SK-N-SH treated with all-trans-retinoic acid at 6 μM for 48 hours (cell line): ENCODE results near the gene JPH3.

Experiments
- ATAC-seq: fragments of 200-7000 bp; cut with Tn5 transposase; 3 replicates; pipeline ENCODE4 v1.9.1; 2020; ENCODE audit warnings: mild to moderate bottlenecking, moderate library complexity
- ARNTL ChIP-seq: fragments of 450-650 bp; formaldehyde crosslinking; IDR thresholded peaks from 2 replicates; pipeline ENCODE4 v1.5.0; 2020; ENCODE audit warnings: low read depth, mild to moderate bottlenecking, moderate library complexity, borderline replicate concordance
- BACH2 ChIP-seq: fragments of 250-450 bp; sonication (Bioruptor Pico); IDR thresholded peaks from 2 replicates; pipeline ENCODE4 v1.9.0; 2021; ENCODE audit warnings: mild to moderate bottlenecking, borderline replicate concordance
- CREB5 ChIP-seq: fragments of 250-450 bp; sonication (Bioruptor Pico); IDR thresholded peaks from 2 replicates; pipeline ENCODE4 v1.5.1; 2020; ENCODE audit warnings: low read depth, mild to moderate bottlenecking, moderate library complexity
- CSDC2 ChIP-seq: fragments of 250-450 bp; sonication (Bioruptor Pico); IDR thresholded peaks from 2 replicates; pipeline ENCODE4 v1.5.0; 2020; ENCODE audit warnings: mild to moderate bottlenecking, moderate library complexity
- GLIS3 ChIP-seq: fragments of 250-450 bp; sonication (Bioruptor Pico); IDR thresholded peaks from 2 replicates; pipeline ENCODE4 v1.5.0; 2020; ENCODE audit warnings: mild to moderate bottlenecking, moderate library complexity
- ISL1 ChIP-seq: fragments of 250-450 bp; sonication (Bioruptor Pico); IDR thresholded peaks from 2 replicates; pipeline ENCODE4 v2.1.2; 2022; ENCODE audit warnings: mild to moderate bottlenecking, moderate library complexity
- OSR1 ChIP-seq: fragments of 250-450 bp; sonication (Bioruptor Pico); IDR thresholded peaks from 2 replicates; pipeline ENCODE4 v1.8.0; 2022; ENCODE audit warnings: moderate library complexity, mild to moderate bottlenecking, inconsistent platforms
- PPARA ChIP-seq: fragments of 250-450 bp; sonication (Bioruptor Pico); IDR thresholded peaks from 2 replicates; pipeline ENCODE4 v1.5.0; 2020; ENCODE audit warnings: mild to moderate bottlenecking, borderline replicate concordance
- RARB ChIP-seq: fragments of 250-450 bp; sonication (Bioruptor Pico); IDR thresholded peaks from 2 replicates; pipeline ENCODE4 v1.8.0; 2021; ENCODE audit warnings: mild to moderate bottlenecking, moderate library complexity
- TCF4 ChIP-seq: fragments of 250-450 bp; sonication (Bioruptor Pico); IDR thresholded peaks from 2 replicates; pipeline ENCODE4 v1.8.0; 2021; ENCODE audit warnings: mild to moderate bottlenecking, moderate library complexity, borderline replicate concordance
- TOX ChIP-seq: fragments of 250-450 bp; sonication (Bioruptor Pico); IDR thresholded peaks from 2 replicates; pipeline ENCODE4 v1.8.0; 2021; ENCODE audit warnings: mild to moderate bottlenecking, moderate library complexity, borderline replicate concordance
- ZC3H10 ChIP-seq: fragments of 250-450 bp; sonication (Bioruptor Pico); IDR thresholded peaks from 2 replicates; pipeline ENCODE4 v1.5.1; 2021; ENCODE audit warnings: mild to moderate bottlenecking, moderate library complexity
- ZFP3 ChIP-seq: fragments of 250-450 bp; sonication (Bioruptor Pico); IDR thresholded peaks from 2 replicates; pipeline ENCODE4 v1.5.0; 2020; ENCODE audit warnings: mild to moderate bottlenecking, moderate library complexity
- ZFP30 ChIP-seq: fragments of 450-650 bp; formaldehyde crosslinking; IDR thresholded peaks from 2 replicates; pipeline ENCODE4 v1.5.0; 2022; ENCODE audit warnings: mild to moderate bottlenecking, moderate library complexity
- ZNF565 ChIP-seq: fragments of 450-650 bp; formaldehyde crosslinking; conservative IDR thresholded peaks from 2 replicates; pipeline ENCODE4 v1.5.0; 2020; ENCODE audit warnings: low read depth, mild to moderate bottlenecking, moderate library complexity
- ZNF70 ChIP-seq: fragments of 450-650 bp; formaldehyde crosslinking; IDR thresholded peaks from 2 replicates; pipeline ENCODE4 v1.5.0; 2020; ENCODE audit warnings: mild to moderate bottlenecking, moderate library complexity
- ZNF8 ChIP-seq: fragments of 450-650 bp; formaldehyde crosslinking; IDR thresholded peaks from 2 replicates; pipeline ENCODE4 v1.5.0; 2020; ENCODE audit warnings: mild to moderate bottlenecking, moderate library complexity
- TF ChIP-seq, protein P1 (sequence below): fragments of 250-450 bp; sonication (Bioruptor Pico); IDR thresholded peaks from 2 replicates; pipeline ENCODE4 v1.5.0; 2020; ENCODE audit warnings: mild to moderate bottlenecking, moderate library complexity
- TF ChIP-seq, protein P2 (sequence below): fragments of 250-450 bp; sonication (Bioruptor Pico); IDR thresholded peaks from 2 replicates; pipeline ENCODE4 v1.5.1; 2021; ENCODE audit warnings: mild to moderate bottlenecking, moderate library complexity
- TF ChIP-seq, protein P3 (sequence below): fragments of 250-450 bp; sonication (Bioruptor Pico); IDR thresholded peaks from 2 replicates; pipeline ENCODE4 v1.8.0; 2021; ENCODE audit warnings: low read depth, mild to moderate bottlenecking, moderate library complexity, borderline replicate concordance
- TF ChIP-seq, protein P4 (sequence below): fragments of 250-450 bp; sonication (Bioruptor Pico); IDR thresholded peaks from 2 replicates; pipeline ENCODE4 v1.8.0; 2020; ENCODE audit warnings: mild to moderate bottlenecking, moderate library complexity, borderline replicate concordance

JPH3 gene

DNA sequence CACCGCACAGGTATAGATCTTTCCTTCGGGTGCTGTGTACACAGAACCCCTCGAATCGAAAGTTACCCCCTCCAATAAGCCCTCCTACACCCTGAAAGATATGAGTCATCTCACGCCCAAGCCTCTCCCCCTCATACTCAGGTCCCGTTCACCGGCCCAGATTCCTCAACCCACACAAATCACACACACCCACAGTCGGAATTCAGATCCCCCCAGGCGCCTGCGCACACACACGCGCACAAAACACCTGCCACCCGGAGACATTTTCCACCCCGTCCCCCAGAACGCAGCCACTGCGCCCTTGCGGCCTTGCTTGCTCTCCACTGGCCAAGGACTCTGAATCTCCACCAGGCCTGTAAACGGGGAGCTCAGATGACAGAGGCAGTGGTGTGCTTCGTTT lies 4.9 kb downstream of the JPH3 start (continued):
- TF ChIP-seq TCF4 (CRISPR knock-in tag) (no peak), ZNF565 (CRISPR knock-in tag) (no peak), PPARA (CRISPR knock-in tag) (no peak), ZNF8 (CRISPR knock-in tag) (no peak), RARB (CRISPR knock-in tag) (no peak)
- TF ChIP-seq, protein P1, sequence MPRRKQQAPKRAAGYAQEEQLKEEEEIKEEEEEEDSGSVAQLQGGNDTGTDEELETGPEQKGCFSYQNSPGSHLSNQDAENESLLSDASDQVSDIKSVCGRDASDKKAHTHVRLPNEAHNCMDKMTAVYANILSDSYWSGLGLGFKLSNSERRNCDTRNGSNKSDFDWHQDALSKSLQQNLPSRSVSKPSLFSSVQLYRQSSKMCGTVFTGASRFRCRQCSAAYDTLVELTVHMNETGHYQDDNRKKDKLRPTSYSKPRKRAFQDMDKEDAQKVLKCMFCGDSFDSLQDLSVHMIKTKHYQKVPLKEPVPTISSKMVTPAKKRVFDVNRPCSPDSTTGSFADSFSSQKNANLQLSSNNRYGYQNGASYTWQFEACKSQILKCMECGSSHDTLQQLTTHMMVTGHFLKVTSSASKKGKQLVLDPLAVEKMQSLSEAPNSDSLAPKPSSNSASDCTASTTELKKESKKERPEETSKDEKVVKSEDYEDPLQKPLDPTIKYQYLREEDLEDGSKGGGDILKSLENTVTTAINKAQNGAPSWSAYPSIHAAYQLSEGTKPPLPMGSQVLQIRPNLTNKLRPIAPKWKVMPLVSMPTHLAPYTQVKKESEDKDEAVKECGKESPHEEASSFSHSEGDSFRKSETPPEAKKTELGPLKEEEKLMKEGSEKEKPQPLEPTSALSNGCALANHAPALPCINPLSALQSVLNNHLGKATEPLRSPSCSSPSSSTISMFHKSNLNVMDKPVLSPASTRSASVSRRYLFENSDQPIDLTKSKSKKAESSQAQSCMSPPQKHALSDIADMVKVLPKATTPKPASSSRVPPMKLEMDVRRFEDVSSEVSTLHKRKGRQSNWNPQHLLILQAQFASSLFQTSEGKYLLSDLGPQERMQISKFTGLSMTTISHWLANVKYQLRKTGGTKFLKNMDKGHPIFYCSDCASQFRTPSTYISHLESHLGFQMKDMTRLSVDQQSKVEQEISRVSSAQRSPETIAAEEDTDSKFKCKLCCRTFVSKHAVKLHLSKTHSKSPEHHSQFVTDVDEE (CRISPR knock-in tag) = no peak
- TF ChIP-seq, protein P2, sequence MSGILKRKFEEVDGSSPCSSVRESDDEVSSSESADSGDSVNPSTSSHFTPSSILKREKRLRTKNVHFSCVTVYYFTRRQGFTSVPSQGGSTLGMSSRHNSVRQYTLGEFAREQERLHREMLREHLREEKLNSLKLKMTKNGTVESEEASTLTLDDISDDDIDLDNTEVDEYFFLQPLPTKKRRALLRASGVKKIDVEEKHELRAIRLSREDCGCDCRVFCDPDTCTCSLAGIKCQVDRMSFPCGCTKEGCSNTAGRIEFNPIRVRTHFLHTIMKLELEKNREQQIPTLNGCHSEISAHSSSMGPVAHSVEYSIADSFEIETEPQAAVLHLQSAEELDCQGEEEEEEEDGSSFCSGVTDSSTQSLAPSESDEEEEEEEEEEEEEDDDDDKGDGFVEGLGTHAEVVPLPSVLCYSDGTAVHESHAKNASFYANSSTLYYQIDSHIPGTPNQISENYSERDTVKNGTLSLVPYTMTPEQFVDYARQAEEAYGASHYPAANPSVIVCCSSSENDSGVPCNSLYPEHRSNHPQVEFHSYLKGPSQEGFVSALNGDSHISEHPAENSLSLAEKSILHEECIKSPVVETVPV (CRISPR knock-in tag) = no peak
- TF ChIP-seq, all 23 proteins: peak for 0

DNA sequence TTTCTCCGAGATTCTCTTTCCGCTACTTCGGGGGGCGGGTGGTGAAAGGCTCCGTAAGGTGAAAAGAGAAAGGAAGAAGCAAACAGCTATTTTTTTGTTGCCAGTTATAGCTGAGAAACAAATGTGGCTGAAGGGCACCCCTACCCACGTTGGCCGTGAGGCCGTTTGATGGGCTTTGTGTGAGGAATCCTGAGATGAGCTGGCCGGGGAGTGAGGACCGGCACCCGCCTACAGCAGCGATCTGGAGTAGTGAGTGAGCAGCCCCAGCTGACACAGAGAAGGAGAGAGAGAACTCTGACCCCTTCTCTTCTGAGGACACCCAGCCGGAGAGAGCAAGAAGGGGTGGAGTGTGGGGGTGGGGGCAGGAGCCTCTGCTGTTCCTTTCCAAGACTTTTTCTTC lies 5.6 kb downstream of the JPH3 start:
- TF ChIP-seq, protein P3, sequence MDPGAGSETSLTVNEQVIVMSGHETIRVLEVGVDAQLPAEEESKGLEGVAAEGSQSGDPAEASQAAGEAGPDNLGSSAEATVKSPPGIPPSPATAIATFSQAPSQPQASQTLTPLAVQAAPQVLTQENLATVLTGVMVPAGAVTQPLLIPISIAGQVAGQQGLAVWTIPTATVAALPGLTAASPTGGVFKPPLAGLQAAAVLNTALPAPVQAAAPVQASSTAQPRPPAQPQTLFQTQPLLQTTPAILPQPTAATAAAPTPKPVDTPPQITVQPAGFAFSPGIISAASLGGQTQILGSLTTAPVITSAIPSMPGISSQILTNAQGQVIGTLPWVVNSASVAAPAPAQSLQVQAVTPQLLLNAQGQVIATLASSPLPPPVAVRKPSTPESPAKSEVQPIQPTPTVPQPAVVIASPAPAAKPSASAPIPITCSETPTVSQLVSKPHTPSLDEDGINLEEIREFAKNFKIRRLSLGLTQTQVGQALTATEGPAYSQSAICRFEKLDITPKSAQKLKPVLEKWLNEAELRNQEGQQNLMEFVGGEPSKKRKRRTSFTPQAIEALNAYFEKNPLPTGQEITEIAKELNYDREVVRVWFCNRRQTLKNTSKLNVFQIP (CRISPR knock-in tag) = no peak
- TF ChIP-seq ARNTL (CRISPR knock-in tag) = no peak
- TF ChIP-seq ZNF8 (CRISPR knock-in tag) = no peak
- TF ChIP-seq, protein P4, sequence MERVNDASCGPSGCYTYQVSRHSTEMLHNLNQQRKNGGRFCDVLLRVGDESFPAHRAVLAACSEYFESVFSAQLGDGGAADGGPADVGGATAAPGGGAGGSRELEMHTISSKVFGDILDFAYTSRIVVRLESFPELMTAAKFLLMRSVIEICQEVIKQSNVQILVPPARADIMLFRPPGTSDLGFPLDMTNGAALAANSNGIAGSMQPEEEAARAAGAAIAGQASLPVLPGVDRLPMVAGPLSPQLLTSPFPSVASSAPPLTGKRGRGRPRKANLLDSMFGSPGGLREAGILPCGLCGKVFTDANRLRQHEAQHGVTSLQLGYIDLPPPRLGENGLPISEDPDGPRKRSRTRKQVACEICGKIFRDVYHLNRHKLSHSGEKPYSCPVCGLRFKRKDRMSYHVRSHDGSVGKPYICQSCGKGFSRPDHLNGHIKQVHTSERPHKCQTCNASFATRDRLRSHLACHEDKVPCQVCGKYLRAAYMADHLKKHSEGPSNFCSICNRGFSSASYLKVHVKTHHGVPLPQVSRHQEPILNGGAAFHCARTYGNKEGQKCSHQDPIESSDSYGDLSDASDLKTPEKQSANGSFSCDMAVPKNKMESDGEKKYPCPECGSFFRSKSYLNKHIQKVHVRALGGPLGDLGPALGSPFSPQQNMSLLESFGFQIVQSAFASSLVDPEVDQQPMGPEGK (CRISPR knock-in tag) = no peak
- TF ChIP-seq ZFP3 (CRISPR knock-in tag) = no peak
- TF ChIP-seq RARB (CRISPR knock-in tag) = no peak
- TF ChIP-seq ZFP30 (CRISPR knock-in tag) = no peak
- no peak for TF ChIP-seq ISL1 (CRISPR knock-in tag)
- no peak for TF ChIP-seq GLIS3 (CRISPR knock-in tag)
- no peak for TF ChIP-seq TOX (CRISPR knock-in tag)
- no peak for TF ChIP-seq TCF4 (CRISPR knock-in tag)
- TF ChIP-seq ZC3H10 (CRISPR knock-in tag) = no peak
- TF ChIP-seq, protein P1 (CRISPR knock-in tag) = no peak
- TF ChIP-seq PPARA (CRISPR knock-in tag) = no peak
- TF ChIP-seq BACH2 = no peak
- TF ChIP-seq CREB5 (CRISPR knock-in tag) = no peak
- TF ChIP-seq CSDC2 (CRISPR knock-in tag) = no peak
- no peak for TF ChIP-seq OSR1
- TF ChIP-seq ZNF70 (CRISPR knock-in tag) = no peak
- TF ChIP-seq, all 23 proteins: peak for 0
- no peak for ATAC-seq
